ENCODE results near the gene SERPINA12.

- TF ChIP-seq CTCF (IDR thresholded peaks at IDR 0.05) (no peak), POLR2A (IDR thresholded peaks at IDR 0.05) (no peak)
Measured at GRCh38 chr14:94483071-94483451, 26.2 kb downstream of the SERPINA12 start.

Measured in ovary (tissue), 3 donors.